ENCODE data around the gene GCLM.

DNA sequence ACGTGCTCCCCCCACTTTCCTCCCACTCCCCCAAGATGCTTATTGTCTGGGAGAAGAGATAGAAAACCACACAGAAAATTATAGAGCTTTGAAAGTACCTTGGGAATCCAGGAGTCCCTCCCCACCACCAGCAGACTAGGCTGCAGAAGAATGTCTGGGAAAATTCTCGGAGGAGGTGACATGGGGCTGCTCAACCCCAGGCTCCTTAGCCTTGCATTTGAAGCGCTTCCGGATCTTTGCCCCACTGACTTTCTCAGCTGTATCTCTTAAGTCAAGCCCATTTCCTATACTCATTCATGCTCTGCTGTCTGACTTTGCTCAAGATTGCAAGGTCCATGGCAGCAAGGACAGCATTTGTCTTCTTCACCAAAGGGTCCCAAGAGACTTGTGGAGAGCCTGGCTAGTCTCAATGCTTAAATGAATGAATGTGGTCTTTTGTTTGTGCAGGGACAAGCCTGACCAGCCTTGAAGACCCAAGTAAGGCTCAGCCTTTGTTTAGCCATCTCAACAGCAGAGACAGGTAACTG, 68.2 kb downstream of the GCLM start:
- TF ChIP-seq, protein P1, sequence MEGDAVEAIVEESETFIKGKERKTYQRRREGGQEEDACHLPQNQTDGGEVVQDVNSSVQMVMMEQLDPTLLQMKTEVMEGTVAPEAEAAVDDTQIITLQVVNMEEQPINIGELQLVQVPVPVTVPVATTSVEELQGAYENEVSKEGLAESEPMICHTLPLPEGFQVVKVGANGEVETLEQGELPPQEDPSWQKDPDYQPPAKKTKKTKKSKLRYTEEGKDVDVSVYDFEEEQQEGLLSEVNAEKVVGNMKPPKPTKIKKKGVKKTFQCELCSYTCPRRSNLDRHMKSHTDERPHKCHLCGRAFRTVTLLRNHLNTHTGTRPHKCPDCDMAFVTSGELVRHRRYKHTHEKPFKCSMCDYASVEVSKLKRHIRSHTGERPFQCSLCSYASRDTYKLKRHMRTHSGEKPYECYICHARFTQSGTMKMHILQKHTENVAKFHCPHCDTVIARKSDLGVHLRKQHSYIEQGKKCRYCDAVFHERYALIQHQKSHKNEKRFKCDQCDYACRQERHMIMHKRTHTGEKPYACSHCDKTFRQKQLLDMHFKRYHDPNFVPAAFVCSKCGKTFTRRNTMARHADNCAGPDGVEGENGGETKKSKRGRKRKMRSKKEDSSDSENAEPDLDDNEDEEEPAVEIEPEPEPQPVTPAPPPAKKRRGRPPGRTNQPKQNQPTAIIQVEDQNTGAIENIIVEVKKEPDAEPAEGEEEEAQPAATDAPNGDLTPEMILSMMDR (IDR thresholded peaks at IDR 0.05 in 2 of 3, conservative IDR thresholded peaks at IDR 0.05 in 1 of 3; ENCODE audit: insufficient read depth in 2 of 3, low read depth in 1 of 3, low read length in 3 of 3): no peak
- TF ChIP-seq NELFE (IDR thresholded peaks at IDR 0.05; ENCODE audit: insufficient read depth, insufficient read length): no peak
- no peak for TF ChIP-seq SMC3 (conservative IDR thresholded peaks at IDR 0.05; ENCODE audit: insufficient read depth, low read depth, low read length)
- TF ChIP-seq POLR2AphosphoS5 (IDR thresholded peaks at IDR 0.05; ENCODE audit: control insufficient read depth, insufficient read depth, low read depth, low read length): no peak
- TF ChIP-seq, protein P2, sequence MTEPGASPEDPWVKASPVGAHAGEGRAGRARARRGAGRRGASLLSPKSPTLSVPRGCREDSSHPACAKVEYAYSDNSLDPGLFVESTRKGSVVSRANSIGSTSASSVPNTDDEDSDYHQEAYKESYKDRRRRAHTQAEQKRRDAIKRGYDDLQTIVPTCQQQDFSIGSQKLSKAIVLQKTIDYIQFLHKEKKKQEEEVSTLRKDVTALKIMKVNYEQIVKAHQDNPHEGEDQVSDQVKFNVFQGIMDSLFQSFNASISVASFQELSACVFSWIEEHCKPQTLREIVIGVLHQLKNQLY (CRISPR knock-in tag; conservative IDR thresholded peaks at IDR 0.05): no peak
- TF ChIP-seq ZNF766 (CRISPR knock-in tag; conservative IDR thresholded peaks at IDR 0.05): no peak
- TF ChIP-seq, protein P3, sequence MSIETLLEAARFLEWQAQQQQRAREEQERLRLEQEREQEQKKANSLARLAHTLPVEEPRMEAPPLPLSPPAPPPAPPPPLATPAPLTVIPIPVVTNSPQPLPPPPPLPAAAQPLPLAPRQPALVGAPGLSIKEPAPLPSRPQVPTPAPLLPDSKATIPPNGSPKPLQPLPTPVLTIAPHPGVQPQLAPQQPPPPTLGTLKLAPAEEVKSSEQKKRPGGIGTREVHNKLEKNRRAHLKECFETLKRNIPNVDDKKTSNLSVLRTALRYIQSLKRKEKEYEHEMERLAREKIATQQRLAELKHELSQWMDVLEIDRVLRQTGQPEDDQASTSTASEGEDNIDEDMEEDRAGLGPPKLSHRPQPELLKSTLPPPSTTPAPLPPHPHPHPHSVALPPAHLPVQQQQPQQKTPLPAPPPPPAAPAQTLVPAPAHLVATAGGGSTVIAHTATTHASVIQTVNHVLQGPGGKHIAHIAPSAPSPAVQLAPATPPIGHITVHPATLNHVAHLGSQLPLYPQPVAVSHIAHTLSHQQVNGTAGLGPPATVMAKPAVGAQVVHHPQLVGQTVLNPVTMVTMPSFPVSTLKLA (conservative IDR thresholded peaks at IDR 0.05): no peak
- TF ChIP-seq TBP (optimal IDR thresholded peaks at IDR 0.05; ENCODE audit: low read depth, low read length): no peak
- no peak for TF ChIP-seq ZZZ3 (IDR thresholded peaks at IDR 0.05)

Measured in K562 (cell line).